ENCODE results near the gene SDF2. TPM values are rescaled to one million over a fixed set of nuclear protein-coding genes. Genes with fewer than 3 reads are reported as not detected.
"Not testable (repeated sequence)": the region's sequence is repeated elsewhere in the genome, so short reads cannot be mapped to it uniquely, and the experiment has no call there.

Gene SDF2
- polyA plus RNA-seq, 1 donor: 54.6 TPM

GRCh38 chr17:28685366-28685765, 23.7 kb upstream of the SDF2 start:
- Histone ChIP-seq H3K4me1 (ENCODE audit: control insufficient read depth, insufficient read depth, low read length) (no peaks in the 10 kb centered on the region), H3K9me3 (ENCODE audit: control insufficient read depth, low read depth, low read length) (no peaks in the 10 kb centered on the region), H3K4me3 (ENCODE audit: low read length) (no peak overlapping the region), H3K27ac (ENCODE audit: low read length) (no peak overlapping the region), H3K27me3 (ENCODE audit: control insufficient read depth, insufficient read depth, low read length) (no peaks in the 10 kb centered on the region), H3K36me3 (ENCODE audit: control insufficient read depth, insufficient read depth, low read length) (peaks cover 96% of the 10 kb centered on the region)
- no peak for DNase-seq
- 100% methylated on average over 2 of the region's 5 CpGs for WGBS (ENCODE audit: insufficient coverage, low lambda C conversion rate)

- H3K36me3 ChIP-seq (ENCODE audit: control insufficient read depth, insufficient read depth, low read length): peaks cover 92% of the 10 kb centered on the region
- no peak overlapping the region for H3K4me3 ChIP-seq (ENCODE audit: low read length)
- H3K27ac ChIP-seq (ENCODE audit: low read length): no peak overlapping the region
- no peaks in the 10 kb centered on the region for H3K4me1 ChIP-seq (ENCODE audit: control insufficient read depth, insufficient read depth, low read length)
- peak; percentile 52 to 61 for DNase-seq
- 40% methylated on average over 1 of the region's 3 CpGs for WGBS (ENCODE audit: insufficient coverage, low lambda C conversion rate)
- H3K9me3 ChIP-seq (ENCODE audit: control insufficient read depth, low read depth, low read length): no peaks in the 10 kb centered on the region
- H3K27me3 ChIP-seq (ENCODE audit: control insufficient read depth, insufficient read depth, low read length): no peaks in the 10 kb centered on the region
These were observed 23.3 kb upstream of the SDF2 start for GRCh38 chr17:28684963-28685362.

DNA sequence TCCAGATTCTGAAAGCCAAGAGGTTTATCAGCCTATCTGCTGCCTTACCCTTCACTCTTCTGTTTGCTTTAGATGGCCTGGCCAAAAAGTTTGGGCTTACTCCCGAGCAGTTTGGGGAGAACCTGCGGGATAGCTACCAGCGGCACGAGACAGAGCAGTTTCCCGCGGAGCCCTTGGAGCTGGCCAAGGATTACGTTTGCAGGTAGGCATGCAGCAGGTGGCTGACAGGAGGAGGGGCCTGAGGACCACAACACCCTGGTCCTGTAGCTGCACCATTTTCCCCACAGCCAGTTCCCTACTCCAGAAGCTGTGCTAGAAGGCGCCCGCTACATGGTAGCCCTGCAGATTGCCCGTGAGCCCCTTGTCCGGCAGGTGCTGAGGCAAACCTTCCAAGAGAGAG, 20.9 kb upstream of the SDF2 start:
- H3K4me3 ChIP-seq (ENCODE audit: low read length): no peak overlapping the region
- no peak for DNase-seq
- no peaks in the 10 kb centered on the region for H3K27me3 ChIP-seq (ENCODE audit: control insufficient read depth, insufficient read depth, low read length)
- no peaks in the 10 kb centered on the region for H3K4me1 ChIP-seq (ENCODE audit: control insufficient read depth, insufficient read depth, low read length)
- H3K9me3 ChIP-seq (ENCODE audit: control insufficient read depth, low read depth, low read length): no peaks in the 10 kb centered on the region
- 100% methylated on average over 1 of the region's 11 CpGs for WGBS (ENCODE audit: insufficient coverage, low lambda C conversion rate)
- H3K36me3 ChIP-seq (ENCODE audit: control insufficient read depth, insufficient read depth, low read length): peaks cover 90% of the 10 kb centered on the region
- no peak overlapping the region for H3K27ac ChIP-seq (ENCODE audit: low read length)

GRCh38 chr17:28675980-28676379, 14.3 kb upstream of the SDF2 start:
- Histone ChIP-seq H3K27me3 (ENCODE audit: control insufficient read depth, insufficient read depth, low read length) (no peaks in the 10 kb centered on the region), H3K36me3 (ENCODE audit: control insufficient read depth, insufficient read depth, low read length) (peaks cover 92% of the 10 kb centered on the region), H3K4me1 (ENCODE audit: control insufficient read depth, insufficient read depth, low read length) (no peaks in the 10 kb centered on the region), H3K9me3 (ENCODE audit: control insufficient read depth, low read depth, low read length) (no peaks in the 10 kb centered on the region), H3K27ac (ENCODE audit: low read length) (no peak overlapping the region), H3K4me3 (ENCODE audit: low read length) (no peak overlapping the region)
- DNase-seq: peak; percentile 19 to 23
- 92% methylated on average over 2 of the region's 7 CpGs for WGBS (ENCODE audit: insufficient coverage, low lambda C conversion rate)

GRCh38 chr17:28675490-28675889, 13.8 kb upstream of the SDF2 start:
- no CpG with 5 or more reads among the region's 3 CpGs for WGBS (ENCODE audit: insufficient coverage, low lambda C conversion rate)
- peaks cover 90% of the 10 kb centered on the region for H3K36me3 ChIP-seq (ENCODE audit: control insufficient read depth, insufficient read depth, low read length)
- no peaks in the 10 kb centered on the region for H3K27me3 ChIP-seq (ENCODE audit: control insufficient read depth, insufficient read depth, low read length)
- DNase-seq: no peak
- no peaks in the 10 kb centered on the region for H3K4me1 ChIP-seq (ENCODE audit: control insufficient read depth, insufficient read depth, low read length)
- no peak overlapping the region for H3K4me3 ChIP-seq (ENCODE audit: low read length)
- H3K27ac ChIP-seq (ENCODE audit: low read length): no peak overlapping the region
- no peaks in the 10 kb centered on the region for H3K9me3 ChIP-seq (ENCODE audit: control insufficient read depth, low read depth, low read length)

DNA sequence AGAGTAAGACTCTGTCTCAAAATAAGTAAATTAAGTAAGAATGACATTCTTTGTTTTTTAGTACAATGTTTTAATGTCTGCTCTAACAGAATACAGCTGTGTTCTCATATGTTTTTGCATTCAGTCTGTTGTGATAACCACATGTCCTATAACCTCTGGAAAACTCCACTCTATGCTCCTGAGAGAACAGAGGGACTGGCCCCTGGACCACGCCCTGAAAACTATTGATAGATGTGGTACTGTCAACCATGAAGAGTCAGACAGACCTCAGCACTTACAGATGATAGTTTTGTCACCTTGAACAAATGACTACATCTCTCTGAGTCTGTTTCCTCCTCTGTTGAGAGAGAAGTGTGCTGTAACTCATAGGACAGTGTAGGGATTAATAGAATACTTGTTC, 8.2 kb upstream of the SDF2 start:
- no peak for DNase-seq
- no peaks in the 10 kb centered on the region for H3K4me1 ChIP-seq (ENCODE audit: control insufficient read depth, insufficient read depth, low read length)
- no peaks in the 10 kb centered on the region for H3K27me3 ChIP-seq (ENCODE audit: control insufficient read depth, insufficient read depth, low read length)
- H3K36me3 ChIP-seq (ENCODE audit: control insufficient read depth, insufficient read depth, low read length): peaks cover 67% of the 10 kb centered on the region
- no peak overlapping the region for H3K27ac ChIP-seq (ENCODE audit: low read length)
- H3K9me3 ChIP-seq (ENCODE audit: control insufficient read depth, low read depth, low read length): no peaks in the 10 kb centered on the region
- H3K4me3 ChIP-seq (ENCODE audit: low read length): no peak overlapping the region
- WGBS (ENCODE audit: insufficient coverage, low lambda C conversion rate): no CpG with 5 or more reads among the region's 1 CpG

- Histone ChIP-seq H3K9me3 (ENCODE audit: control insufficient read depth, low read depth, low read length) (no peaks in the 10 kb centered on the region), H3K27me3 (ENCODE audit: control insufficient read depth, insufficient read depth, low read length) (no peaks in the 10 kb centered on the region), H3K4me1 (ENCODE audit: control insufficient read depth, insufficient read depth, low read length) (peaks cover 5% of the 10 kb centered on the region), H3K27ac (ENCODE audit: low read length) (no peak overlapping the region), H3K4me3 (ENCODE audit: low read length) (no peak overlapping the region), H3K36me3 (ENCODE audit: control insufficient read depth, insufficient read depth, low read length) (peaks cover 47% of the 10 kb centered on the region)
- WGBS (ENCODE audit: insufficient coverage, low lambda C conversion rate): no CpG with 5 or more reads among the region's 1 CpG
- no peak for DNase-seq
These were observed 6.2 kb upstream of the SDF2 start for GRCh38 chr17:28667870-28668269.

GRCh38 chr17:28665994-28666393, 4.3 kb upstream of the SDF2 start:
- H3K27ac ChIP-seq (ENCODE audit: low read length): no peak overlapping the region
- no peaks in the 10 kb centered on the region for H3K9me3 ChIP-seq (ENCODE audit: control insufficient read depth, low read depth, low read length)
- H3K4me1 ChIP-seq (ENCODE audit: control insufficient read depth, insufficient read depth, low read length): peaks cover 6% of the 10 kb centered on the region
- H3K36me3 ChIP-seq (ENCODE audit: control insufficient read depth, insufficient read depth, low read length): peaks cover 29% of the 10 kb centered on the region
- H3K27me3 ChIP-seq (ENCODE audit: control insufficient read depth, insufficient read depth, low read length): no peaks in the 10 kb centered on the region
- no peak for DNase-seq
- no peak overlapping the region for H3K4me3 ChIP-seq (ENCODE audit: low read length)
- no CpG with 5 or more reads among the region's 2 CpGs for WGBS (ENCODE audit: insufficient coverage, low lambda C conversion rate)

GRCh38 chr17:28663723-28664122, 2.0 kb upstream of the SDF2 start:
- peaks cover 8% of the 10 kb centered on the region for H3K4me1 ChIP-seq (ENCODE audit: control insufficient read depth, insufficient read depth, low read length)
- H3K36me3 ChIP-seq (ENCODE audit: control insufficient read depth, insufficient read depth, low read length): peaks cover 24% of the 10 kb centered on the region
- H3K27me3 ChIP-seq (ENCODE audit: control insufficient read depth, insufficient read depth, low read length): no peaks in the 10 kb centered on the region
- H3K4me3 ChIP-seq (ENCODE audit: low read length): no peak overlapping the region
- peaks cover 14% of the 10 kb centered on the region for H3K9me3 ChIP-seq (ENCODE audit: control insufficient read depth, low read depth, low read length)
- no peak for DNase-seq
- no peak overlapping the region for H3K27ac ChIP-seq (ENCODE audit: low read length)

- no peak for DNase-seq
- Histone ChIP-seq H3K4me3 (ENCODE audit: low read length) (peak overlapping the region; percentile 91), H3K4me1 (ENCODE audit: control insufficient read depth, insufficient read depth, low read length) (peaks cover 8% of the 10 kb centered on the region), H3K27me3 (ENCODE audit: control insufficient read depth, insufficient read depth, low read length) (no peaks in the 10 kb centered on the region), H3K9me3 (ENCODE audit: control insufficient read depth, low read depth, low read length) (peaks cover 15% of the 10 kb centered on the region), H3K27ac (ENCODE audit: low read length) (peak overlapping the region; percentile 96), H3K36me3 (ENCODE audit: control insufficient read depth, insufficient read depth, low read length) (peaks cover 22% of the 10 kb centered on the region)
- no CpG with 5 or more reads among the region's 10 CpGs for WGBS (ENCODE audit: insufficient coverage, low lambda C conversion rate)
These were observed 772 bp upstream of the SDF2 start for GRCh38 chr17:28662527-28662829.

GRCh38 chr17:28659497-28659881, 2.2 kb downstream of the SDF2 start:
- no CpG with 5 or more reads among the region's 23 CpGs for WGBS (ENCODE audit: insufficient coverage, low lambda C conversion rate)
- Histone ChIP-seq H3K36me3 (ENCODE audit: control insufficient read depth, insufficient read depth, low read length) (peaks cover 27% of the 10 kb centered on the region), H3K9me3 (ENCODE audit: control insufficient read depth, low read depth, low read length) (peaks cover 15% of the 10 kb centered on the region)
- H3K4me3 ChIP-seq (ENCODE audit: low read length); H3K4me1 ChIP-seq (ENCODE audit: control insufficient read depth, insufficient read depth, low read length); H3K27ac ChIP-seq (ENCODE audit: low read length); H3K27me3 ChIP-seq (ENCODE audit: control insufficient read depth, insufficient read depth, low read length); DNase-seq: not testable (repeated sequence)

Measured in large intestine (tissue), 3 donors.